Fibroblast of skin of back (primary cell): ENCODE measurements around the gene NME2. TPM values are rescaled to one million over a fixed set of nuclear protein-coding genes. Genes with fewer than 3 reads are reported as not detected.
"Not testable (repeated sequence)": the region's sequence is repeated elsewhere in the genome, so short reads cannot be mapped to it uniquely, and the experiment has no call there.

Source experiments
- DNase-seq: peaks from one replicate; pipeline ENCODE4 v3.0.0-alpha.2; 2013
- polyA plus RNA-seq, 2 experiments: library from polyadenylated mRNA; unstranded; fragments of 120-200 nt; gene quantifications; one replicate each; pipeline ENCODE4 v1.2.1, GENCODE V29; 2013; ENCODE audit not compliant: insufficient read length in 2 of 2

Gene NME2
- polyA plus RNA-seq (2013, experiment 1 of 2; ENCODE audit: insufficient read length), result 642 TPM
- 534 TPM for polyA plus RNA-seq (2013, experiment 2 of 2; ENCODE audit: insufficient read length)

GRCh38 chr17:51166198-51166986, at the start of gene NME2:
NME2 (plus strand) TSS chr17:51166411; CDS start chr17:51166831, 420 bp downstream.
- peak; percentile 88 for DNase-seq

GRCh38 chr17:51118330-51119195, 47.6 kb upstream of the NME2 start:
- DNase-seq, result no peak

- DNase-seq, result peak; percentile 60
Measured at GRCh38 chr17:51119415-51120356, 46.5 kb upstream of the NME2 start.

- DNase-seq, result no peak
Measured at GRCh38 chr17:51120357-51120738, 45.9 kb upstream of the NME2 start.

- peak; percentile 98 for DNase-seq
Measured at GRCh38 chr17:51120739-51121619, 45.2 kb upstream of the NME2 start, which contains the start of gene SPAG9. SPAG9 (minus strand) TSS chr17:51120868; CDS start chr17:51120656, 212 bp downstream.

DNA sequence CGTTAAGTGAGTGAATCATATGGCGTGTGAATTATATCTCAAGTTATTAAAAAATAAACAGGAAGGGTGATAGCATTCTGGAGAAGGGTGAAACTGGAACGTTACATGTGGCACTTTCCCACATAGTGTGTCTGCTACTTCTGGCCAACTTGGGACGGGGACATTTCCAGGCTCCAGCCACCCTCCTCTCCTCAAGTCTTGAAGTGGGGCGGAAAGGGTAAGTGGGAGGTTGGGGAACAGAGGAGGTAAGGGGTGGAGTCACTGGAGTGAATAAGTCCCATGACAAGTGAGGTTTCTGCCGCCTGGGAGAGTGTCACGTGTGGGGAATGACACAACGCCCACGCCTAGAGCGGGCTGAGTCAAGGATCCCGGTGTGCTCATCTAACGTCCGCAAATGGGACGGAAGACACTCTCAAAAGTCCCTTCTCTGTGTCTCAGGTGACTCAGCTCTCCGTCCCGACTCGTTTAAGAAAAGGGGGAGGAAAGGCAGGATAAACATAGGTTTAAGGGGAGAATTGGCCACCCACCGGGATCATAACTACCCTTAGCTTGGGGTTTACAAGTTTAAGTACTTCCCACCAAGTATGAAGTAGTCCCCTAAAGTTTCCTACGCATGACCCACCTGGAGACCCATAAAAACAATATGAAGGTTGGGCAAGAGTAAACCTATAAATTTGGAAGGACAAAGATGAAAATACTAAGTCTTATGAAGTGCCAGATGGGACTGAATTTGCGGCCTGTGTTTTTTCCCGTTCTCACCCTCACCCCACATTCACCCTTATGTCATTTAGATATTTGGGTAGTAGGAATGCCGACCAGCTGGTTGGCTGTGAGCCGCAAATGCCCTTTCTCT, 44.4 kb upstream of the NME2 start:
- peak; percentile 97 for DNase-seq

GRCh38 chr17:51122473-51123115, 43.6 kb upstream of the NME2 start:
- DNase-seq, result not testable (repeated sequence)

GRCh38 chr17:51124640-51125503, 41.3 kb upstream of the NME2 start:
- DNase-seq, result no peak

- DNase-seq, result no peak
Measured at GRCh38 chr17:51128076-51128475, 38.1 kb upstream of the NME2 start.

GRCh38 chr17:51132964-51133319, 33.3 kb upstream of the NME2 start:
- peak; percentile 44 for DNase-seq

DNA sequence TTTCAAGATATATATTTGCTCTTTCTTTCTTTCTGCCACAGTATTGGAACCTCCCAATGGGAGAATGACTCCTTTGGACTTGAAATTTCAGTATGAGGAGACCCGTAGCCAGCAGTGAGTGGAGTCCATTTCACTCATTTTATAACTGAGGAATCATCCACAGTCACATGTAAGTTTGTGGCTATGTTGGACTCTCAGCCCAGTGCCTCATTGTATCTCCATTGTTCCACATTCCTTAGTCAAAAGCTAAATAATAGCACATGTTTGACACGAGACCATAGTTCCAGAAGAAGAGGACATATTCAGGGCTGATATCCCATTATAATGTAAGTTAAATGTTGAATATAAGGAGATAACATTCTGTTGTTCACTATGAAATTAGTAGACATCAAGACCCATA, 32.8 kb upstream of the NME2 start:
- peak; percentile 22 for DNase-seq

- no peak for DNase-seq
Measured at GRCh38 chr17:51135956-51136355, 30.3 kb upstream of the NME2 start.

GRCh38 chr17:51142597-51142996, 23.6 kb upstream of the NME2 start:
- no peak for DNase-seq

GRCh38 chr17:51144266-51145022, 21.8 kb upstream of the NME2 start:
- DNase-seq, result no peak

- DNase-seq, result peak; percentile 49
Measured at GRCh38 chr17:51147650-51148049, 18.6 kb upstream of the NME2 start.

GRCh38 chr17:51149163-51149562, 17.0 kb upstream of the NME2 start:
- no peak for DNase-seq

DNA sequence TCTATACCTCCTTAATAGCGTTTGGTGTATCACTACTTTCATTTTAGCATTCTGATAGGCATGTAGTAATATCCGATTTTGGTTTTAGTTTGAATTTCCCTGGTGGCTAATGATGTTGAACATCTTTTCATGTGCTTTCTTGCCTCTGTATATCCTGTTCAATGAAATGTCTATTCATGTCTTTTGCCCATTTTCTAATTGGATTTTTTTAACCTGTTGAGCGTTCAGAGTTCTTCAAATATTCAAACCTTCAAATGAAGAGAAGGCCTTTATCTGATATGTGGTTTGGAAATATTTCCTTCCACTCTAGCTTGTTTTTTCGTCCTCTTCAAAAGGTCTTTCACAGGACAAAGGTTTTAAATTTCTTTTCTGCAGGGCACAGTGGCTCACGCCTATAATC, 15.3 kb upstream of the NME2 start:
- no peak for DNase-seq

GRCh38 chr17:51152766-51153209, 13.4 kb upstream of the NME2 start:
- DNase-seq, result peak; percentile 34
